Naive B cell (primary cell): ENCODE results near the gene CYFIP1. TPM values are rescaled to one million over a fixed set of nuclear protein-coding genes. Genes with fewer than 3 reads are reported as not detected.
A peak's percentile ranks its signal among the peaks of the same experiment; 100 is the strongest.

Source experiments
- ATAC-seq, 2 donors: fragments of 150-1000 bp; cut with Tn5 transposase; 2 replicates each; pipeline ENCODE4 v1.10.0; 2021; ENCODE audit warnings: low read depth in 2 of 2, mild to moderate bottlenecking in 2 of 2, moderate library complexity in 2 of 2
- DNase-seq: peaks from one replicate; pipeline ENCODE4 v3.0.0; 2022
- H3K27ac Mint-ChIP-seq, 6 donors: one replicate each; pipeline ENCODE4 v1.8.0; 2020 to 2022; ENCODE audit warnings: mild to moderate bottlenecking in 6 of 6, mixed read lengths in 6 of 6, moderate library complexity in 5 of 6, inconsistent platforms in 2 of 6
- H3K27me3 Mint-ChIP-seq, 3 donors: one replicate each; pipeline ENCODE4 v1.8.0; 2021 to 2022; ENCODE audit warnings: mixed read lengths in 3 of 3, mild to moderate bottlenecking in 1 of 3
- H3K36me3 Mint-ChIP-seq, 2 donors: one replicate each; pipeline ENCODE4 v1.8.0; 2020 to 2022; ENCODE audit warnings: mixed read lengths in 2 of 2, inconsistent platforms in 1 of 2, mild to moderate bottlenecking in 1 of 2
- H3K4me1 Mint-ChIP-seq, 3 donors: one replicate each; pipeline ENCODE4 v1.8.0; 2020 to 2022; ENCODE audit warnings: mixed read lengths in 3 of 3, inconsistent platforms in 1 of 3, mild to moderate bottlenecking in 1 of 3, moderate library complexity in 1 of 3
- H3K4me3 Mint-ChIP-seq, 8 donors: one replicate each; pipeline ENCODE4 v1.8.0; 2020 to 2022; ENCODE audit warnings: mild to moderate bottlenecking in 8 of 8, mixed read lengths in 8 of 8, moderate library complexity in 8 of 8, inconsistent platforms in 2 of 8
- H3K9me3 Mint-ChIP-seq, 7 donors: one replicate each; pipeline ENCODE4 v1.8.0; 2020 to 2022; ENCODE audit warnings: mixed read lengths in 7 of 7, mild to moderate bottlenecking in 5 of 7, inconsistent platforms in 2 of 7, moderate library complexity in 1 of 7
- polyA plus RNA-seq, 6 donors: library from polyadenylated mRNA; unstranded; fragments of 300-500 nt; fragmentation: Illumina TruSeq; gene quantifications; one replicate each; pipeline ENCODE4 v1.2.3, GENCODE V29; 2021; ENCODE audit warnings: low read depth in 6 of 6

CYFIP1 gene
- polyA plus RNA-seq, 6 donors from 2014 or later, result 0.56 to 2.1 (median 0.86) TPM; not detected in 1

- no peaks in the 10 kb centered on the region for H3K9me3 Mint-ChIP-seq
- H3K36me3 Mint-ChIP-seq, result peaks cover 11 to 15% of the 10 kb centered on the region in 2 donors
- H3K4me3 Mint-ChIP-seq, result no peak overlapping the region
- H3K4me1 Mint-ChIP-seq, result peaks cover 3 to 21% (median 11%) of the 10 kb centered on the region in 3 donors
- no peak for DNase-seq
- H3K27me3 Mint-ChIP-seq, result no peaks in the 10 kb centered on the region
- no peak for ATAC-seq
- peak overlapping the region in 1 of 6 donors; percentile 59 for H3K27ac Mint-ChIP-seq
Observed at GRCh38 chr15:22869856-22870255, 110.3 kb downstream of the CYFIP1 start.

- H3K4me1 Mint-ChIP-seq, result peaks cover 3 to 21% (median 11%) of the 10 kb centered on the region in 3 donors
- H3K27me3 Mint-ChIP-seq, result no peaks in the 10 kb centered on the region
- no peak for ATAC-seq
- no peak for DNase-seq
- H3K27ac Mint-ChIP-seq, result peak overlapping the region in 3 of 6 donors; percentile 78 to 83 (median 82)
- no peak overlapping the region for H3K4me3 Mint-ChIP-seq
- H3K9me3 Mint-ChIP-seq, result no peaks in the 10 kb centered on the region
- peaks cover 11 to 15% of the 10 kb centered on the region in 2 donors for H3K36me3 Mint-ChIP-seq
Observed at GRCh38 chr15:22868928-22869327, 111.2 kb downstream of the CYFIP1 start.

- ATAC-seq, result no peak
- peaks cover 11 to 15% of the 10 kb centered on the region in 2 donors for H3K36me3 Mint-ChIP-seq
Observed at GRCh38 chr15:22868495-22868894, 111.7 kb downstream of the CYFIP1 start.

GRCh38 chr15:22867886-22868285 is 112.3 kb downstream of the CYFIP1 start:
- Mint-ChIP-seq H3K4me1 (peaks cover 3 to 15% (median 5%) of the 10 kb centered on the region in 3 donors), H3K4me3 (no peak overlapping the region), H3K36me3 (peaks cover 11 to 15% of the 10 kb centered on the region in 2 donors), H3K9me3 (no peaks in the 10 kb centered on the region), H3K27ac (no peak overlapping the region), H3K27me3 (no peaks in the 10 kb centered on the region)
- ATAC-seq (no peak), DNase-seq (no peak)

More at GRCh38 chr15:22868495-22868894, 111.7 kb downstream of the CYFIP1 start:
- no peak for DNase-seq
- Mint-ChIP-seq H3K27ac (peak overlapping the region in 2 of 6 donors; percentile 82 to 83), H3K9me3 (no peaks in the 10 kb centered on the region), H3K27me3 (no peaks in the 10 kb centered on the region), H3K4me3 (no peak overlapping the region), H3K4me1 (peaks cover 3 to 20% (median 11%) of the 10 kb centered on the region in 3 donors)

- ATAC-seq (no peak), DNase-seq (no peak)
- peak overlapping the region in 1 of 6 donors; percentile 65 for H3K27ac Mint-ChIP-seq
- no peaks in the 10 kb centered on the region for H3K27me3 Mint-ChIP-seq
- no peak overlapping the region for H3K4me3 Mint-ChIP-seq
- H3K9me3 Mint-ChIP-seq, result no peaks in the 10 kb centered on the region
- peaks cover 3 to 16% (median 10%) of the 10 kb centered on the region in 3 donors for H3K4me1 Mint-ChIP-seq
- H3K36me3 Mint-ChIP-seq, result peaks cover 19 to 28% of the 10 kb centered on the region in 2 donors
Observed at GRCh38 chr15:22866079-22866478, 114.1 kb downstream of the CYFIP1 start.

- Mint-ChIP-seq H3K4me1 (peaks cover 4 to 12% (median 12%) of the 10 kb centered on the region in 3 donors), H3K36me3 (peaks cover 28 to 32% of the 10 kb centered on the region in 2 donors), H3K27me3 (no peaks in the 10 kb centered on the region), H3K27ac (peak overlapping the region in 3 of 6 donors; percentile 66 to 80 (median 69)), H3K4me3 (no peak overlapping the region), H3K9me3 (no peaks in the 10 kb centered on the region)
- DNase-seq (no peak), ATAC-seq (no peak)
Observed at GRCh38 chr15:22863356-22863755, 116.8 kb downstream of the CYFIP1 start.

GRCh38 chr15:22861161-22861560 is 119.0 kb downstream of the CYFIP1 start:
- H3K4me1 Mint-ChIP-seq, result peaks cover 4 to 13% (median 11%) of the 10 kb centered on the region in 3 donors
- no peak overlapping the region for H3K4me3 Mint-ChIP-seq
- ATAC-seq, result no peak
- peak overlapping the region in 2 of 6 donors; percentile 53 to 83 for H3K27ac Mint-ChIP-seq
- H3K9me3 Mint-ChIP-seq, result no peaks in the 10 kb centered on the region
- no peaks in the 10 kb centered on the region for H3K27me3 Mint-ChIP-seq
- DNase-seq, result no peak
- peaks cover 26 to 29% of the 10 kb centered on the region in 2 donors for H3K36me3 Mint-ChIP-seq

- DNase-seq (no peak), ATAC-seq (no peak)
- H3K9me3 Mint-ChIP-seq, result no peaks in the 10 kb centered on the region
- no peaks in the 10 kb centered on the region for H3K27me3 Mint-ChIP-seq
- H3K4me1 Mint-ChIP-seq, result peaks cover 6 to 17% (median 11%) of the 10 kb centered on the region in 3 donors
- no peak overlapping the region for H3K4me3 Mint-ChIP-seq
- H3K27ac Mint-ChIP-seq, result peak overlapping the region in 1 of 6 donors; percentile 59
- H3K36me3 Mint-ChIP-seq, result peaks cover 19 to 28% of the 10 kb centered on the region in 2 donors
Observed at GRCh38 chr15:22856659-22857058, 123.5 kb downstream of the CYFIP1 start.

- Mint-ChIP-seq H3K27ac (peak overlapping the region in 2 of 6 donors; percentile 14 to 82), H3K4me1 (peaks cover 8 to 21% (median 11%) of the 10 kb centered on the region in 3 donors), H3K9me3 (no peaks in the 10 kb centered on the region), H3K4me3 (no peak overlapping the region), H3K36me3 (peaks cover 12 to 22% of the 10 kb centered on the region in 2 donors), H3K27me3 (no peaks in the 10 kb centered on the region)
- ATAC-seq (no peak), DNase-seq (no peak)
Observed at GRCh38 chr15:22855791-22856190, 124.4 kb downstream of the CYFIP1 start.

- peaks cover 8 to 11% of the 10 kb centered on the region in 2 donors for H3K36me3 Mint-ChIP-seq
- H3K27me3 Mint-ChIP-seq, result no peaks in the 10 kb centered on the region
- no peak overlapping the region for H3K4me3 Mint-ChIP-seq
- peak overlapping the region in 1 of 6 donors; percentile 53 for H3K27ac Mint-ChIP-seq
- no peak for ATAC-seq
- peaks cover 11 to 56% (median 17%) of the 10 kb centered on the region in 3 donors for H3K4me1 Mint-ChIP-seq
- DNase-seq, result no peak
- H3K9me3 Mint-ChIP-seq, result no peaks in the 10 kb centered on the region
Observed at GRCh38 chr15:22851513-22851912, 128.7 kb downstream of the CYFIP1 start.

- ATAC-seq (no peak), DNase-seq (no peak)
- peak overlapping the region in 2 of 6 donors; percentile 33 to 88 for H3K27ac Mint-ChIP-seq
Observed at GRCh38 chr15:22850055-22850454, 130.1 kb downstream of the CYFIP1 start.

GRCh38 chr15:22846073-22846472 is 134.1 kb downstream of the CYFIP1 start:
- DNase-seq (no peak), ATAC-seq (no peak)
- Mint-ChIP-seq H3K4me3 (peak overlapping the region in 1 of 8 donors; percentile 25), H3K9me3 (no peaks in the 10 kb centered on the region), H3K4me1 (peaks cover 36 to 93% (median 50%) of the 10 kb centered on the region in 3 donors), H3K36me3 (peaks cover 9 to 12% of the 10 kb centered on the region in 2 donors), H3K27me3 (no peaks in the 10 kb centered on the region), H3K27ac (peak overlapping the region in 2 of 6 donors; percentile 71 to 76)

More at GRCh38 chr15:22850055-22850454, 130.1 kb downstream of the CYFIP1 start:
- Mint-ChIP-seq H3K9me3 (no peaks in the 10 kb centered on the region), H3K27me3 (no peaks in the 10 kb centered on the region), H3K4me1 (peaks cover 19 to 63% (median 22%) of the 10 kb centered on the region in 3 donors), H3K4me3 (no peak overlapping the region), H3K36me3 (peaks cover under 1 to 12% of the 10 kb centered on the region in 2 donors)

GRCh38 chr15:22845289-22845900 is 134.8 kb downstream of the CYFIP1 start:
- peak in 1 of 2 donors; percentile 37 for ATAC-seq
- H3K27ac Mint-ChIP-seq, result peak overlapping the region; percentile 47 to 94 (median 80)
- H3K9me3 Mint-ChIP-seq, result no peaks in the 10 kb centered on the region
- H3K36me3 Mint-ChIP-seq, result peaks cover 9 to 12% of the 10 kb centered on the region in 2 donors
- H3K4me3 Mint-ChIP-seq, result peak overlapping the region in 4 of 8 donors; percentile 2 to 78 (median 47)
- H3K27me3 Mint-ChIP-seq, result no peaks in the 10 kb centered on the region
- H3K4me1 Mint-ChIP-seq, result peaks cover 37 to 93% (median 51%) of the 10 kb centered on the region in 3 donors
- no peak for DNase-seq
